Endothelial cell of umbilical vein (primary cell): ENCODE data around the gene SDCBP2. TPM values are rescaled to one million over a fixed set of nuclear protein-coding genes. Genes with fewer than 3 reads are reported as not detected.

Experiments
- BruUV-seq: library from RNA; stranded (reverse); fragments of 400-500 nt; replicated peaks from 2 replicates; lab custom pipeline; 2021; lab: Mats Ljungman, UMichigan
- CTCF ChIA-PET: fragments of 300-600, 350-600 bp; sonication (Branson Sonifier 250); formaldehyde crosslinking; loops from one replicate; lab custom pipeline; 2021; ENCODE audit warnings: antibody characterized with exemption, inconsistent platforms; lab: Charles Lee
- POLR2A ChIA-PET: fragments of 300-600, 350-600 bp; sonication (Branson Sonifier 250); formaldehyde crosslinking; loops from one replicate; lab custom pipeline; 2021; ENCODE audit warnings: antibody characterized with exemption, inconsistent platforms; lab: Charles Lee
- DNase-seq: peaks from one replicate; pipeline ENCODE4 v3.0.0-alpha.2; 2011; ENCODE audit warnings: low read depth, low spot score
- FAIRE-seq: peaks from 2 replicates; lab custom pipeline; 2011; peaks lifted over from hg19 to GRCh38; lab: Jason Lieb, UNC
- H2AFZ ChIP-seq: 2 replicates; pipeline ENCODE4 v1.6.0; 2012; ENCODE audit warnings: low read depth, low read length, control low read depth, inconsistent platforms
- H3K27ac ChIP-seq: 2 replicates; pipeline ENCODE4 v1.5.1; 2011; ENCODE audit warnings: low read depth, mild to moderate bottlenecking, control low read depth, low read length, moderate library complexity; ENCODE audit not compliant: insufficient read depth
- H3K27me3 ChIP-seq, 2 experiments: 2 replicates each; pipeline versions ENCODE4 v1.6.0 to v1.6.1; 2011; ENCODE audit warnings: low read length in 2 of 2, mixed read lengths in 1 of 2; ENCODE audit not compliant: control insufficient read depth in 2 of 2, insufficient read depth in 2 of 2
- H3K36me3 ChIP-seq, 2 experiments: 2 replicates in 1 of 2; 3 replicates in 1 of 2; pipeline ENCODE4 v1.5.1; 2011; ENCODE audit warnings: low read length in 2 of 2, mild to moderate bottlenecking in 1 of 2, moderate library complexity in 1 of 2; ENCODE audit not compliant: control insufficient read depth in 2 of 2, insufficient read depth in 2 of 2; ENCODE audit errors: extremely low read depth in 1 of 2
- H3K4me1 ChIP-seq: 3 replicates; pipeline ENCODE4 v1.5.1; 2011; ENCODE audit warnings: mild to moderate bottlenecking, low read length; ENCODE audit not compliant: control insufficient read depth, insufficient read depth; ENCODE audit errors: extremely low read depth
- H3K4me2 ChIP-seq: 2 replicates; pipeline ENCODE4 v1.6.1; 2011; ENCODE audit warnings: low read length, control low read depth, mixed read lengths; ENCODE audit not compliant: insufficient read depth
- H3K4me3 ChIP-seq, 3 experiments: fragments of 200-600 bp in 1 of 3; sonication (generic), shearing (Covaris generic) in 1 of 3; replicated peaks in 1 of 3; 2 replicates each; pipeline ENCODE4 v1.5.1; 2011 to 2016; ENCODE audit warnings: control low read depth in 3 of 3, low read length in 3 of 3, mild to moderate bottlenecking in 2 of 3, inconsistent platforms in 1 of 3, low read depth in 1 of 3, moderate library complexity in 1 of 3; ENCODE audit not compliant: insufficient read depth in 1 of 3
- H3K79me2 ChIP-seq: 2 replicates; pipeline ENCODE4 v1.6.0; 2012; ENCODE audit warnings: low read length, inconsistent platforms; ENCODE audit not compliant: control insufficient read depth, insufficient read depth
- H3K9ac ChIP-seq: replicated peaks from 2 replicates; pipeline ENCODE3; 2011; ENCODE audit warnings: low read length, control low read depth; ENCODE audit not compliant: insufficient read depth; ENCODE audit errors: extremely low read depth
- H3K9me1 ChIP-seq: replicated peaks from 3 replicates; pipeline ENCODE4 v1.6.0; 2011; ENCODE audit warnings: mild to moderate bottlenecking, low read length; ENCODE audit not compliant: control insufficient read depth, insufficient read depth; ENCODE audit errors: extremely low read depth
- H3K9me3 ChIP-seq: replicated peaks from 2 replicates; pipeline ENCODE4 v1.5.1; 2012; ENCODE audit warnings: low read length, inconsistent platforms; ENCODE audit not compliant: control insufficient read depth, insufficient read depth
- H4K20me1 ChIP-seq: replicated peaks from 2 replicates; pipeline ENCODE3; 2011; ENCODE audit warnings: mild to moderate bottlenecking, low read length; ENCODE audit not compliant: control insufficient read depth, insufficient read depth; ENCODE audit errors: extremely low read depth
- EZH2 ChIP-seq: IDR thresholded peaks from 2 replicates; pipeline ENCODE4 v1.6.1; 2012; ENCODE audit warnings: borderline replicate concordance, low read depth, mild to moderate bottlenecking, moderate library complexity, low read length, inconsistent platforms; ENCODE audit not compliant: severe bottlenecking
- FOS ChIP-seq: IDR thresholded peaks from 2 replicates; pipeline ENCODE4 v1.6.1; 2011; ENCODE audit warnings: mild to moderate bottlenecking, low read length, moderate library complexity, borderline replicate concordance; ENCODE audit not compliant: insufficient read depth
- GATA2 ChIP-seq: IDR thresholded peaks from 2 replicates; pipeline ENCODE4 v1.7.0; 2011; ENCODE audit warnings: low read depth, mild to moderate bottlenecking, moderate library complexity, mixed read lengths, low read length; ENCODE audit not compliant: insufficient read length, insufficient read depth
- JUN ChIP-seq: IDR thresholded peaks from 2 replicates; pipeline ENCODE4 v1.6.1; 2011; ENCODE audit warnings: borderline replicate concordance, low read depth; ENCODE audit not compliant: insufficient read length, insufficient read depth
- MAX ChIP-seq: IDR thresholded peaks from 2 replicates; pipeline ENCODE4 v1.6.1; 2011; ENCODE audit not compliant: insufficient read depth, insufficient read length
- MYC ChIP-seq: IDR thresholded peaks from one replicate; pipeline ENCODE4 v1.6.1; 2011; ENCODE audit warnings: mild to moderate bottlenecking, low read depth, low read length
- POLR2A ChIP-seq: IDR thresholded peaks from 2 replicates; pipeline ENCODE4 v1.6.1; 2012; ENCODE audit warnings: low read depth, mild to moderate bottlenecking, control low read depth, low read length
- POLR2AphosphoS5 ChIP-seq: IDR thresholded peaks from 2 replicates; pipeline ENCODE4 v1.6.1; 2012; ENCODE audit warnings: low read depth, mild to moderate bottlenecking, control low read depth, low read length, moderate library complexity; ENCODE audit not compliant: insufficient read depth
- dilution Hi-C: fragments of 300-500 bp; cut with MboI; formaldehyde crosslinking; loops from one replicate; pipeline ENCODE4 v1.15.0; 2019; ENCODE audit warnings: low sequenced_read_pairs; ENCODE audit not compliant: extremely low pct_ligation_motif_present
- intact Hi-C: fragments of 100-400 bp; cut with micrococcal nuclease; formaldehyde crosslinking; loops from one replicate; pipeline ENCODE4 v1.10.0; 2022
- polyA plus RNA-seq, 4 experiments: library from polyadenylated mRNA; depleted of rRNA in 3 of 4; stranded (reverse) in 3 of 4; unstranded in 1 of 4; fragments of >200 nt; gene quantifications; 2 replicates each; pipeline versions ENCODE4 v1.2.1 to v1.2.3, GENCODE V29; 2011 to 2012; ENCODE audit warnings: missing spikeins in 1 of 4
- total RNA-seq: library from RNA; stranded (reverse); gene quantifications from 2 replicates; pipeline ENCODE4 v1.2.3, GENCODE V29; 2021
- TF ChIP-seq, protein P1 (sequence below), 2 donors: IDR thresholded peaks; 1 replicate in 1 of 2; 2 replicates in 1 of 2; pipeline ENCODE4 v1.5.1; 2011; ENCODE audit warnings: low read length in 2 of 2, mild to moderate bottlenecking in 2 of 2, moderate library complexity in 2 of 2, control low read depth in 1 of 2, inconsistent platforms in 1 of 2, low read depth in 1 of 2; ENCODE audit not compliant: insufficient read depth in 1 of 2; ENCODE audit errors: extremely low read depth in 1 of 2

SDCBP2 gene
- total and polyA plus RNA-seq, 2 donors (not counting 3 experiments of a cell fraction or from before 2014, with no cell fraction given) = 6.9 to 9.0 TPM

- Histone ChIP-seq H3K9me1 (no peaks in the 10 kb centered on the region), H3K27ac (peak overlapping the region; percentile 40), H3K4me1 (peaks cover 79% of the 10 kb centered on the region), H3K9me3 (no peaks in the 10 kb centered on the region), H3K4me2 (no peak overlapping the region), H3K27me3 (no peaks in the 10 kb centered on the region), H3K36me3 (no peaks in the 10 kb centered on the region), H3K9ac (no peak overlapping the region), H3K4me3 (no peak overlapping the region), H2AFZ (no peak overlapping the region), H3K79me2 (peaks cover 28% of the 10 kb centered on the region), H4K20me1 (no peaks in the 10 kb centered on the region)
- FAIRE-seq (no peak), DNase-seq (no peak)
- ChIA-PET CTCF (interaction anchor here (0.7 to 2.6 kb wide), 10 partner anchors 8 to 176 kb away, joined by 3 to 12 read pairs (median 4); partner anchors contain the start of gene NSFL1C), POLR2A (interaction anchor here (1.1 to 1.2 kb wide), 2 partner anchors 8 to 55 kb away, joined by 3 to 9 read pairs; no protein-coding TSS in a partner anchor)
- no TSS peak for BruUV-seq
- dilution Hi-C loops = no loop called here
- intact Hi-C loops = no loop called here
- TF ChIP-seq POLR2AphosphoS5 = no peak
- no peak for TF ChIP-seq GATA2
- TF ChIP-seq POLR2A = no peak
- TF ChIP-seq MAX = no peak
- TF ChIP-seq, protein P1, sequence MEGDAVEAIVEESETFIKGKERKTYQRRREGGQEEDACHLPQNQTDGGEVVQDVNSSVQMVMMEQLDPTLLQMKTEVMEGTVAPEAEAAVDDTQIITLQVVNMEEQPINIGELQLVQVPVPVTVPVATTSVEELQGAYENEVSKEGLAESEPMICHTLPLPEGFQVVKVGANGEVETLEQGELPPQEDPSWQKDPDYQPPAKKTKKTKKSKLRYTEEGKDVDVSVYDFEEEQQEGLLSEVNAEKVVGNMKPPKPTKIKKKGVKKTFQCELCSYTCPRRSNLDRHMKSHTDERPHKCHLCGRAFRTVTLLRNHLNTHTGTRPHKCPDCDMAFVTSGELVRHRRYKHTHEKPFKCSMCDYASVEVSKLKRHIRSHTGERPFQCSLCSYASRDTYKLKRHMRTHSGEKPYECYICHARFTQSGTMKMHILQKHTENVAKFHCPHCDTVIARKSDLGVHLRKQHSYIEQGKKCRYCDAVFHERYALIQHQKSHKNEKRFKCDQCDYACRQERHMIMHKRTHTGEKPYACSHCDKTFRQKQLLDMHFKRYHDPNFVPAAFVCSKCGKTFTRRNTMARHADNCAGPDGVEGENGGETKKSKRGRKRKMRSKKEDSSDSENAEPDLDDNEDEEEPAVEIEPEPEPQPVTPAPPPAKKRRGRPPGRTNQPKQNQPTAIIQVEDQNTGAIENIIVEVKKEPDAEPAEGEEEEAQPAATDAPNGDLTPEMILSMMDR (IDR thresholded peaks at IDR 0.05; ENCODE audit: extremely low read depth in 1 of 2, insufficient read depth in 1 of 2, low read depth in 1 of 2, low read length in 2 of 2) = no peak
- TF ChIP-seq JUN = no peak
- no peak for TF ChIP-seq MYC
- TF ChIP-seq FOS = no peak
- no peak for TF ChIP-seq EZH2
Measured at GRCh38 chr20:1327827-1328679, 886 bp downstream of the SDCBP2 start.
